SK-N-SH (cell line): ENCODE measurements around the gene THOC6.

ENCODE experiments used
- CHD2 ChIP-seq: fragments of 150-350 bp; IDR thresholded peaks from 2 replicates; pipeline ENCODE4 v1.6.1; 2018; ENCODE audit warnings: low read length; ENCODE audit not compliant: partially characterized antibody
- EP300 ChIP-seq, 2 experiments: IDR thresholded peaks; 2 replicates each; pipeline versions ENCODE4 v1.4.0 to v1.6.1; 2012; ENCODE audit warnings: borderline replicate concordance in 1 of 2, low read depth in 1 of 2, low read length in 1 of 2
- FOXM1 ChIP-seq: IDR thresholded peaks from 2 replicates; pipeline ENCODE4 v1.4.0; 2012; ENCODE audit warnings: low read depth, mild to moderate bottlenecking
- RAD21 ChIP-seq: IDR thresholded peaks from 2 replicates; pipeline ENCODE4 v1.6.1; 2012; ENCODE audit warnings: mild to moderate bottlenecking, low read length
- YY1 ChIP-seq: IDR thresholded peaks from 2 replicates; pipeline ENCODE4 v1.4.0; 2012; ENCODE audit warnings: low read depth, mild to moderate bottlenecking
- TF ChIP-seq, protein P1 (sequence below): fragments of 200-600 bp; sonication (generic); IDR thresholded peaks from 2 replicates; pipeline ENCODE4 v1.6.1; 2017; ENCODE audit warnings: antibody characterized with exemption, mild to moderate bottlenecking, moderate library complexity

DNA sequence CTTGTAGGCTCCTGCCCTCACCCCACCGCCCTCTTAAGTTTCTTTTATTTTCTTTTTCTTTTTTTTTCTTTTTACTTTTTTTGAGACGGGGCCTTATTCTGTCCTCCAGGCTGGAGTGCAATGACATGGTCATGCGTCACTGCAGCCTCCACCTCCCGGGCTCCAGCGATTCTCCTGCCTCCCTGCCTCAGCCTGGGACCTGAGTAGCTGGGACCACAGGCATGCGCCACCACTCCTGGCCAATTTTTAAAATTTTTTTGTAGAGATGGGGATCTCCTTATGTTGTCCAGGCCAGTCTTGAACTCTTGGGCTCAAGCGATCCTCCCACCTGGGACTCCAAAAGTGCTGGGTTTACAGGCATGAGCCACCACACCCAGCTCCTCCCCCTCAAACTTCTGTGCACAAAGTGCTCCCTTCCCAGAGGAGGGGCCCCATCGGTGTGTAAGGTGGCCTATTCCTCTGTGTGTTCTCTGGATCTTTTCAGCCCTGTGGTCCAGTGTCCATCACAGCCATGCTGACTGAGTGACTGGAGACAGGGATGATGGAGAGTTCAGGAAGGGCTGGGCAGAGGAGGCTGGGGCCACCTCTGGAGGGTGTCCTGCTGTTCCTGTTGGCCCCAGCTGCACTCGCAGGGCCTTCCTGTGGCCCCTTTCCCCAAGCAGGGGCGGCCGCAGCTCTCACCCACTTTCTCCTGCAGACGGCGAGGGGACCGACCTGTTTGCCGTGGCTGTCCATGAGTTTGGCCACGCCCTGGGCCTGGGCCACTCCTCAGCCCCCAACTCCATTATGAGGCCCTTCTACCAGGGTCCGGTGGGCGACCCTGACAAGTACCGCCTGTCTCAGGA, 32.7 kb downstream of the THOC6 start:
- TF ChIP-seq EP300 (IDR thresholded peaks at IDR 0.05; ENCODE audit: borderline replicate concordance in 1 of 2, low read depth in 1 of 2, low read length in 1 of 2) = no peak
- TF ChIP-seq YY1 = no peak
- TF ChIP-seq, protein P1, sequence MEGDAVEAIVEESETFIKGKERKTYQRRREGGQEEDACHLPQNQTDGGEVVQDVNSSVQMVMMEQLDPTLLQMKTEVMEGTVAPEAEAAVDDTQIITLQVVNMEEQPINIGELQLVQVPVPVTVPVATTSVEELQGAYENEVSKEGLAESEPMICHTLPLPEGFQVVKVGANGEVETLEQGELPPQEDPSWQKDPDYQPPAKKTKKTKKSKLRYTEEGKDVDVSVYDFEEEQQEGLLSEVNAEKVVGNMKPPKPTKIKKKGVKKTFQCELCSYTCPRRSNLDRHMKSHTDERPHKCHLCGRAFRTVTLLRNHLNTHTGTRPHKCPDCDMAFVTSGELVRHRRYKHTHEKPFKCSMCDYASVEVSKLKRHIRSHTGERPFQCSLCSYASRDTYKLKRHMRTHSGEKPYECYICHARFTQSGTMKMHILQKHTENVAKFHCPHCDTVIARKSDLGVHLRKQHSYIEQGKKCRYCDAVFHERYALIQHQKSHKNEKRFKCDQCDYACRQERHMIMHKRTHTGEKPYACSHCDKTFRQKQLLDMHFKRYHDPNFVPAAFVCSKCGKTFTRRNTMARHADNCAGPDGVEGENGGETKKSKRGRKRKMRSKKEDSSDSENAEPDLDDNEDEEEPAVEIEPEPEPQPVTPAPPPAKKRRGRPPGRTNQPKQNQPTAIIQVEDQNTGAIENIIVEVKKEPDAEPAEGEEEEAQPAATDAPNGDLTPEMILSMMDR = no peak
- no peak for TF ChIP-seq CHD2
- no peak for TF ChIP-seq RAD21
- TF ChIP-seq FOXM1 = no peak
